Effector memory CD4-positive, alpha-beta T cell (primary cell): ENCODE measurements around the gene REEP6.
"Not testable (repeated sequence)": the region's sequence is repeated elsewhere in the genome, so short reads cannot be mapped to it uniquely, and the experiment has no call there.

Experiments used
- DNase-seq, 3 donors: peaks; one replicate each; pipeline ENCODE4 v3.0.0-alpha.2; 2020
- H3K27ac ChIP-seq: 2 replicates; pipeline ENCODE4 v1.7.0; 2013; ENCODE audit warnings: mild to moderate bottlenecking, low read length, moderate library complexity; ENCODE audit not compliant: insufficient read depth, poor library complexity, severe bottlenecking
- H3K27me3 ChIP-seq: replicated peaks from 2 replicates; pipeline ENCODE4 v1.7.0; 2013; ENCODE audit warnings: mild to moderate bottlenecking, low read length; ENCODE audit not compliant: insufficient read depth, control insufficient read depth, poor library complexity, severe bottlenecking
- H3K36me3 ChIP-seq: 2 replicates; pipeline ENCODE4 v1.7.0; 2013; ENCODE audit warnings: mild to moderate bottlenecking, low read length, moderate library complexity; ENCODE audit not compliant: control insufficient read depth, insufficient read depth
- H3K4me1 ChIP-seq: 2 replicates; pipeline ENCODE4 v1.7.0; 2013; ENCODE audit warnings: low read length, mild to moderate bottlenecking; ENCODE audit not compliant: control insufficient read depth, insufficient read depth, poor library complexity, severe bottlenecking
- H3K4me3 ChIP-seq: 2 replicates; pipeline ENCODE4 v1.7.0; 2013; ENCODE audit warnings: low read length, low read depth, mild to moderate bottlenecking; ENCODE audit not compliant: insufficient read depth, poor library complexity, severe bottlenecking
- H3K9me3 ChIP-seq: 2 replicates; pipeline ENCODE4 v1.7.0; 2013; ENCODE audit warnings: mild to moderate bottlenecking, low read length, moderate library complexity; ENCODE audit not compliant: control insufficient read depth

REEP6 gene

DNA sequence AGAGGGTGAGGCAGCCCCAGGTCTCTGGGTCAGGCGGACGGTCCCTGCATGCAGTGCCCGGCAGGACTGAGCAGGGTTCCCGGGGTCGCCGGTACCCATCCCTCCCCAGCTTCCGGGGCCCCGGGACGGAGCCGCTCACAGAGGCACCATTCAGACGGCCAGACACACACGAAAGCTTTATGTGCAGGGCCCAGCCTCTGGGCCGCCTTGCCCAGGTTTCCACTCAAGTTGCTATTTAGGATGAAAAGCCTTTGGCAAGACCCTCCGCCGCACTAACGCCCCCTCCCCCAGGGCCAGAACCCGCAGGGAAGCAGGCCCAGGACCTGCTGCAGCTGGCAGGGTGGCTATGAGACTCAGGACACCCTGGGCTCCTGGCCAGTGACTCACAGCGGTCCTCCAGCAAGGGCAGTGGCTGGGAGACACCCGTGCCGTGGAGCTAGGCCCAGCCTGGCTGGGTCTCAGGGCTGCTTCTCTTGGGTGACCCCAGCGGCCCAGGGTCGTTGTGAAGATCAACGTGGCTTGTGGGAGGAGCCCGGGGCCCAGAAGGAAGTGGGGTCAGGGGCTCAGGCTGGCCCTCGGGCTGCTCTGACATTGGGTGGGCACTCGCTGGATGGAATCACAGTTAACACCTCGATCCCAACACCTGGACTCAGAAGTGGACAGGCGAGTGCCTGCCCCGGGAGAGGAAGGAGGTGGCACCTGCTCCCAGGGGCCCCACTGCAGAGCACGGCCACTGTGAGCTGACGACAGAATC is 16.8 kb upstream of the REEP6 start:
- no peak overlapping the region for H3K4me3 ChIP-seq
- H3K36me3 ChIP-seq = peaks cover 5% of the 10 kb centered on the region
- H3K9me3 ChIP-seq = no peaks in the 10 kb centered on the region
- H3K27ac ChIP-seq = no peak overlapping the region
- DNase-seq = no peak
- peaks cover 32% of the 10 kb centered on the region for H3K4me1 ChIP-seq
- no peaks in the 10 kb centered on the region for H3K27me3 ChIP-seq

DNA sequence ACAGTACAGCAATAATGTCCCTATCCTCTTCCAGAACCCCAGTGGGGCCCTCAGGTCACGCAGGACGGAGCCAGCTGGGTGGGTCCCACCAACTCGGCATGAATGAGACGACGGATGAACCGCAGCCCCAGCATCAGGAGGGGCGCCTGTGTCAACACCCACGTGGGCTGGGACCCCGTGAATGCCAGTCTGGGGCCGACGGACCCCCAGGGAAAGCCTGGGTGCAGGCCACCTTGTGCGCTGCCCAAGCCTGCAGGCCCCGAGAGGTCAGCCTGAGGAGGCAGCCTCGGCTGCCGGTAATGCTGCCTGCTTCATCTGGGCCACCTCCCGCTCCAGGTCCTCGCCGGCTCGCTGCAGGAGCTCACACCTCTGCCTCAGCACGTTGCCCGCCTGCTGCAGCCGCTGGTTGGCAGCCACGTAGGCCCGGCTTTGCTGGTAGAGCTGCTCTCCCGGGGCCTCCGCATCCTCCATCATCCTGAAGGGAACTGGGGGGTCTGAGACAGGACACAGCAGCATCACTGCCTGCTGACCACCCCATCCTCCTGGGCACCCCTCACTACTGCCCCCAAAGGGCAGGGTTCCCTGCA is 16.1 kb upstream of the REEP6 start:
- Histone ChIP-seq H3K4me3 (no peak overlapping the region), H3K27ac (no peak overlapping the region)

DNA sequence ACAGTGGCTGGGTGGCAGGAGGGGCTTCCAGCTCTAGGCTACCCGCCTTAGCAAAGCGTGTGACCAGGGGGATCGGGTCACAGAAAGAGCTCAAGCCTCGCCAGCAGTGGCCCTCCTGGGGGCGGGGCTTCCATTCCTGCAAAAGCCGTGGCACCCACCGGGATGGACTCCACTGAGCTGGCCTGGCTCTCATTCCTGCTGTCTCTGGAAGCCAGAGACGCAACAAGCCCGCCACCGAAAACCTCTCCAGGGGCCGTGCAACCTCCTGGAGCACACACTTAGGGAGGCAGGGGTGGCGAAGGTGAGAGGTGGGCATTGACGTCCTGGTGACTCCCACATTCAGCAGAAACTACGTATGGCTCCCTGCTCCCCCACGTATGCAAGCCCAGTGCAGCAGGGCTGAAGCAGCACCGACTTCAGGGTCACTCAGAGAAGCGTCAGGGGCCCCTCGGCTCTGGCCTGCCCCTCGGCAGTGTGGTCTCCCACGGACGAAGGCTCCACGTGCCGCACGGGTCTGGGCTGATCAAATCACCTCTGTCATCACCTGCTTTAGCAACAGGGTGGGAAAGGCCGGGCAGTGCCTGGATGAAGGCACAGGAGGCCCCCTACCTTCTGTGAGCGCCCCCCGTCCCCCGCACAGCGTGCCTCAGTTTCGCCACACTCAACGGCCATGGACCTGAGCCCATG is 15.1 kb upstream of the REEP6 start:
- Histone ChIP-seq H3K4me1 (peaks cover 26% of the 10 kb centered on the region), H3K36me3 (peaks cover 5% of the 10 kb centered on the region), H3K27me3 (no peaks in the 10 kb centered on the region), H3K27ac (no peak overlapping the region), H3K9me3 (no peaks in the 10 kb centered on the region), H3K4me3 (no peak overlapping the region)
- no peak for DNase-seq

More for the DNA sequence above, 16.1 kb upstream of the REEP6 start:
- peaks cover 35% of the 10 kb centered on the region for H3K4me1 ChIP-seq
- H3K9me3 ChIP-seq = no peaks in the 10 kb centered on the region
- H3K36me3 ChIP-seq = peaks cover 5% of the 10 kb centered on the region
- no peaks in the 10 kb centered on the region for H3K27me3 ChIP-seq
- no peak for DNase-seq

DNA sequence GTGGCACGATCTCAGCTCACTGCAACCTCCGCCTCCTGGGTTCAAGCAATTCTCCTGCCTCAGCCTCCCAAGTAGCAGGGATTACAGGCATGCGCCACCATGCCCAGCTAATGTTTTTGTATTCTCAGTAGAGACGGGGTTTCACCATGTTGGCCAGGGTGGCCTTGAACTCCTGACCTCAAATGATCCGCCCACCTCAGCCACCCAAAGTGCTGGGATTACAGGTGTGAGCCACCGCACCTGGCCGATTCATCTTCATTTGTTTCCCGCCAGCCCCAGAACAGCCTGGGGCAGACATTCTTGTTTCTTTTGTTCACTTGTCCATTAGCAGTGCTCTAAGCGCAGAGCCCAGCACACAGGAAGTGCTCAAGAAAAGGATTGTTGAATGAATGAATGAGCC is 13.9 kb upstream of the REEP6 start:
- H3K4me3 ChIP-seq, H3K27ac ChIP-seq, H3K27me3 ChIP-seq, H3K9me3 ChIP-seq, DNase-seq, H3K36me3 ChIP-seq: not testable (repeated sequence)
- H3K4me1 ChIP-seq = peaks cover 14% of the 10 kb centered on the region

DNA sequence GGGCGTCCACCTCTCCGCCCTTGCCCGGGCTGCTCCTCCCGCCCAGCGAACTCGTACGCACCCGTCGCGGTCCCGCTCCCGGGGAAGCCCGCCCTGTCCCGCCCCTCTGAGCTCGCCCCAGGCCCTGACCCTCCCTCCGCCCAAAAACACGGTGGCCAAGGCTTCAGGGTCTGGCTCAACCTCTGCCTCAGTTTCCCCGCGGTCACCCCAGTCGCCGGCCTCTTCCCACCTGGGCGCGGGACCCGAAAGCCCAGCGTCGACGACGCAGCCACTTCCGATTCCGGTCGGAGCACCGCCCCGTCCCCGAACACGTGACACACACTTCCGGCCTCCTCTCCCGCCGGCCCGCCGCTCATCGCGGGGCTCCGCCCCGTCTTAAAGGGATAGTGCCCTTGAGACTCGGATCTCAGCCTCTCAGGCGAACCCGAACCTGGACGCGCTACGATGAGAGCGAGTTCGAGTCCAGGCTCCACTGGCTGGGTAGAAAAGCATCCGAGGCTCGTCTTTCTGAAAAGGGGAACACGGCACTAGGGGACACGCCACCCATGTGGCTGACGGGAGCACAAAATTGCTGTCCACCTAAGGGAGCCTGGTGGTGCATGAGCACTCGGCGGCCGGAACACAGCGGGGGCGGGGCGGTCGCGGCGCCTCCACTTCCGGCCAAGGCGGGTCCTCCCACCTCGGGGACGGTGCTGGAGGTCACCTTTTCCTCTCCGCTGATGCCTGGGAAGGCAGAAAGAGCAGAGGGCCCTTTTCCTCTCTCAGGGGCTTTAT is 11.9 kb upstream of the REEP6 start, which contains the start of gene C19orf25:
Gene C19orf25 (minus strand): TSS at position 282 of the 774 bp plus-strand sequence. CDS start 312 bp downstream, outside the sequence.
- DNase-seq = peak; percentile 76 to 84 (median 80)
- H3K4me3 ChIP-seq = peak within 1 kb of the TSS; percentile 59
- peaks cover 14% of the 10 kb centered on the region for H3K4me1 ChIP-seq

DNA sequence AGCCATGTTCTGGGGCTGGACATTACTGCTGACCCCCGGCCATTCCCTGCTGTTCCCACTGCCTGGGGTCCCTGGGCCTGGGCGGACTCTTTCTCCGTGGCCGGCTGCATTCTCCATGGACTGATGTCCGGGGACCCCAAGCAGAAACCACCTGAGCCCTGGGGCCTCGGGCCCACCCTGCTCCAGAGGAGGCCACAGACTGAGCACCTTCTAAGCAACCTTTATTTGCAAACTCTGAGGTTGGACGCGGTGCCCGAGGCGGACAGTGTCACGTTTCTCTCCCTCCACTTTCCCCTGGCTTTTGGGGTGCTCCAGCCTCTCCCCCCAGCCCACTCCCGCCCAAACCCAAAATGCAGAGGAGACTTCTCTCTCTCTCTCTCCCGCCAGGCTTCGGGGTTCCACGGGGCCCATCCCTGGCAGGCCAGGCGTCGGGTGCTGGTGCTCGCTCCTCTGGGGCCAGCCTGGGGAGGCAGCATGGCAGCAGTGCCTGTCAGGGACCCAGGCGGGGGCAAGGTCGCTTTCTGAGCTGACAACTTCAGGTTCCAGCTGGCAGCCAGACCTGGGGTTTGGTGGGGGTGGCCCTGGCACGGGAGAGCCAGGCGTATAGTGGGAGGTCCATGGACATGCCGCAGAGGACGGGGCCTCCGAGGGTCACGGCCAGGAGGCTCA is 9.6 kb upstream of the REEP6 start:
- H3K36me3 ChIP-seq = no peaks in the 10 kb centered on the region
- no peaks in the 10 kb centered on the region for H3K9me3 ChIP-seq
- no peak overlapping the region for H3K4me3 ChIP-seq
- no peaks in the 10 kb centered on the region for H3K27me3 ChIP-seq
- H3K4me1 ChIP-seq = peaks cover 14% of the 10 kb centered on the region
- no peak overlapping the region for H3K27ac ChIP-seq
- no peak for DNase-seq

More for the DNA sequence above, 11.9 kb upstream of the REEP6 start, which contains the start of gene C19orf25:
- no peaks in the 10 kb centered on the region for H3K27me3 ChIP-seq
- H3K9me3 ChIP-seq = no peaks in the 10 kb centered on the region
- H3K36me3 ChIP-seq = peaks cover 5% of the 10 kb centered on the region
- H3K27ac ChIP-seq = peak within 1 kb of the TSS; percentile 75

DNA sequence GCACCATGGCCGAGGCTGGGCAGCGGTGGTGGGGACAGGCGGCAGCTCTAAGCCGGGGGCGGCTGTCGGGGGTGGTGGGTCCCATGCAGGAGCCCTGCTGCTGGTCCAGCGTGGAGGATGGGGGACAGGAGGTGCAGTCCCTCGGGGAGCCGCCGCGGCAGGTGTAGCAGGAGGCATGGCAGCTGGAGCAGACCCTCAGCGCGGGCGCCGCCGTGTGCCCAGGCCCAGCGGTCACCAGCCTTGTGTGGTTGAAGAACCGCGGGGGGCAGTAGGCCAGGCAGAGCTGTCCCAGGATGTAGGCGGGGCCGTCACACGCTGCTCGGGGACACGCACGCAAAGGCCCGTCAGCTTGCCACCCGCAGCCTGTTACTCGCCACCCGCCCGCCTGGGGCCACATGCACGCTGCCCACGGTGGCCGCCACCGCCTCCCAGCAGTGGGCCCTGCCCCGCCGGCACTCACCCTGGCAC is 9.1 kb upstream of the REEP6 start:
- Histone ChIP-seq H3K9me3 (no peaks in the 10 kb centered on the region), H3K27me3 (no peaks in the 10 kb centered on the region), H3K36me3 (no peaks in the 10 kb centered on the region), H3K27ac (no peak overlapping the region), H3K4me1 (peaks cover 14% of the 10 kb centered on the region), H3K4me3 (no peak overlapping the region)
- no peak for DNase-seq

DNA sequence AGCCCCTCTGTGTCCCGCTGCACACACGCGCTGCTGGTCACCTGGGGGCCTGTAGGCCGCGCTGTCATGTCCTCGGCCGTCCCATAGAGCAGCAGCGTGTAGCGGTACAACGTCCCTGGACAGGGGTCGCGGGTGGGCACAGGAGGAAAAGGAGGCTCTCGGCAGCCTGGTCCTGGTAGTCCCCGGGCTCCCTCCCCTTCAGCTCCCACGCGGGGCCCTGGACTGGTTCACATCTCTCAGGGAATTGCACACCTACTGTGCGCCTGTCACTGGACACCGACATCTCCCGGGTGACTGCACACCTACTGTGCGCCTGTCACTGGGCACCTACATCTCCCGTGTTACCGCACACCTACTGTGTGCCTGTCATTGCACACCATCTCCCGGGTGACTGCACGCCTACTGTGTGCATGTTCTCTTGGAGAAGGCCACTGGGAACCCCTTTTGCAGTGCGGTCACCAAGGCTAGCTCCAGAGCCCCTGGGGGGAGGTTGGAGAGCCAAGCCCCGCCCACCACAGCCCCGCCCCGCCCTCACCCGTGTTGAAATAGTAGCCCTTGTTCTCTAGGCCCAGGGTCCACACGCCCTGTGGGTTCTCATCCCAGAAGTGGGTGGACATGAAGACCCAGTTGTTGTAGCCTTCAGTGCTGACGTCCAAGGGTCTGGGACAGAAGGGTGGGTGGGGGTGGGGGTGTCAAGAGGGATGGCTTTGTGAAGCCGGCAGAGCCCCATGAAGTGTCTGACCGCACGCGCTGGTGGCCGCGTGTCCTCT is 8.4 kb upstream of the REEP6 start:
- H3K4me1 ChIP-seq = peaks cover 10% of the 10 kb centered on the region
- H3K4me3 ChIP-seq = no peak overlapping the region
- no peak overlapping the region for H3K27ac ChIP-seq

More for the DNA sequence above, 8.4 kb upstream of the REEP6 start:
- Histone ChIP-seq H3K9me3 (no peaks in the 10 kb centered on the region), H3K27me3 (no peaks in the 10 kb centered on the region), H3K36me3 (no peaks in the 10 kb centered on the region)
- DNase-seq = no peak
